Liver (tissue), 9 donors: ENCODE measurements around the gene ANKRD17. TPM values are rescaled to one million over a fixed set of nuclear protein-coding genes. Genes with fewer than 3 reads are reported as not detected.
"Not testable (repeated sequence)": the region's sequence is repeated elsewhere in the genome, so short reads cannot be mapped to it uniquely, and the experiment has no call there.

Experiments used
- DNase-seq: peaks from one replicate; pipeline ENCODE4 v3.0.0-alpha.2; 2017; ENCODE audit warnings: low spot score
- H3K27ac ChIP-seq, 2 donors: one replicate each; pipeline ENCODE4 v1.7.0; 2013; ENCODE audit warnings: inconsistent platforms in 2 of 2, low read length in 2 of 2, control low read depth in 1 of 2, low read depth in 1 of 2, mild to moderate bottlenecking in 1 of 2
- H3K27me3 ChIP-seq, 4 donors: one replicate each; pipeline versions ENCODE4 v1.6.1 to v1.7.0; 2013; ENCODE audit warnings: low read length in 3 of 4, inconsistent platforms in 1 of 4, mild to moderate bottlenecking in 1 of 4, moderate library complexity in 1 of 4; ENCODE audit not compliant: control insufficient read depth in 4 of 4, insufficient read depth in 4 of 4
- H3K36me3 ChIP-seq, 4 donors: one replicate each; pipeline versions ENCODE4 v1.6.1 to v1.7.0; 2013; ENCODE audit warnings: low read length in 3 of 4, mild to moderate bottlenecking in 3 of 4, low read depth in 1 of 4, moderate library complexity in 1 of 4; ENCODE audit not compliant: control insufficient read depth in 4 of 4, insufficient read depth in 3 of 4
- H3K4me1 ChIP-seq, 4 donors: one replicate each; pipeline versions ENCODE4 v1.6.1 to v1.7.0; 2013; ENCODE audit warnings: low read length in 3 of 4, mild to moderate bottlenecking in 3 of 4, moderate library complexity in 1 of 4; ENCODE audit not compliant: control insufficient read depth in 4 of 4, insufficient read depth in 4 of 4
- H3K4me3 ChIP-seq, 3 donors: one replicate each; pipeline versions ENCODE4 v1.6.1 to v1.7.0; 2013; ENCODE audit warnings: low read length in 3 of 3, control low read depth in 1 of 3, low read depth in 1 of 3, mild to moderate bottlenecking in 1 of 3
- H3K9ac ChIP-seq, 2 donors: one replicate each; pipeline ENCODE4 v1.7.0; 2013; ENCODE audit warnings: low read length in 2 of 2, mild to moderate bottlenecking in 2 of 2, moderate library complexity in 2 of 2, control low read depth in 1 of 2, low read depth in 1 of 2
- H3K9me3 ChIP-seq, 4 donors: one replicate each; pipeline versions ENCODE4 v1.6.1 to v1.7.0; 2013; ENCODE audit warnings: low read length in 3 of 4; ENCODE audit not compliant: control insufficient read depth in 4 of 4
- ATF3 ChIP-seq: IDR thresholded peaks from 2 replicates; pipeline ENCODE4 v1.6.1; 2016; ENCODE audit warnings: antibody characterized with exemption
- CTCF ChIP-seq: fragments of 150-350 bp; IDR thresholded peaks from 2 replicates; pipeline ENCODE4 v1.5.1; 2017; ENCODE audit warnings: improper control_type of control experiment, low read depth, low read length; ENCODE audit not compliant: missing input control
- EGR1 ChIP-seq, 2 donors: IDR thresholded peaks; 2 replicates each; pipeline ENCODE4 v1.6.1; 2016 to 2018; ENCODE audit warnings: antibody characterized with exemption in 2 of 2, low read depth in 2 of 2
- FOXA1 ChIP-seq: IDR thresholded peaks from 2 replicates; pipeline ENCODE4 v1.6.1; 2016; ENCODE audit warnings: antibody characterized with exemption
- GABPA ChIP-seq, 2 donors: IDR thresholded peaks in 1 of 2; conservative IDR thresholded peaks in 1 of 2; 2 replicates each; pipeline ENCODE4 v1.6.1; 2016; ENCODE audit warnings: antibody characterized with exemption in 2 of 2, mild to moderate bottlenecking in 1 of 2, moderate library complexity in 1 of 2
- HNF4G ChIP-seq: IDR thresholded peaks from 2 replicates; pipeline ENCODE4 v1.6.1; 2016; ENCODE audit warnings: antibody characterized with exemption
- JUND ChIP-seq, 2 donors: IDR thresholded peaks; 2 replicates each; pipeline ENCODE4 v1.6.1; 2016; ENCODE audit warnings: antibody characterized with exemption in 2 of 2
- NR2F2 ChIP-seq: IDR thresholded peaks from 2 replicates; pipeline ENCODE4 v1.6.1; 2016; ENCODE audit warnings: antibody characterized with exemption
- RAD21 ChIP-seq, 2 donors: IDR thresholded peaks; 2 replicates each; pipeline ENCODE4 v1.6.1; 2016; ENCODE audit warnings: antibody characterized with exemption in 2 of 2, mild to moderate bottlenecking in 2 of 2
- REST ChIP-seq: IDR thresholded peaks from 2 replicates; pipeline ENCODE4 v1.6.1; 2016; ENCODE audit warnings: antibody characterized with exemption, mild to moderate bottlenecking
- RXRA ChIP-seq, 2 donors: IDR thresholded peaks; 2 replicates each; pipeline ENCODE4 v1.6.1; 2017 to 2018; ENCODE audit warnings: antibody characterized with exemption in 2 of 2, mild to moderate bottlenecking in 1 of 2
- TAF1 ChIP-seq: conservative IDR thresholded peaks from 2 replicates; pipeline ENCODE4 v1.6.1; 2016; ENCODE audit warnings: antibody characterized with exemption, mild to moderate bottlenecking
- YY1 ChIP-seq: IDR thresholded peaks from 2 replicates; pipeline ENCODE4 v1.6.1; 2016; ENCODE audit warnings: antibody characterized with exemption, mild to moderate bottlenecking
- ZBTB33 ChIP-seq: IDR thresholded peaks from 2 replicates; pipeline ENCODE4 v1.6.1; 2016; ENCODE audit warnings: antibody characterized with exemption
- WGBS: extraction: QIAGEN DNeasy Blood & Tissue Kit; methylation state at CpG from one replicate; pipeline ENCODE4 v1.1.7; 2013; 5-methylcytosine and 5-hydroxymethylcytosine counted together
- polyA plus RNA-seq, 2 donors: library from polyadenylated mRNA; stranded (reverse) in 1 of 2; unstranded in 1 of 2; fragments of 200-250 nt in 1 of 2; fragments of >200 nt in 1 of 2; fragmentation: Nextera tagmentation in 1 of 2; extraction: Ambion mirVana in 1 of 2; gene quantifications; one replicate each; pipeline versions ENCODE4 v1.2.1 to v1.2.3, GENCODE V29; 2013 to 2015
- total RNA-seq, 2 donors: library from RNA; depleted of rRNA; stranded (reverse); fragments of >200 nt; gene quantifications; one replicate each; pipeline ENCODE4 v1.2.3, GENCODE V29; 2014
- donor health status: healthy.
- donor health status: healthy.
- donor health status: healthy.
- donor health status: healthy.
- donor health status: healthy.

The ANKRD17 gene
- total and polyA plus RNA-seq, 4 donors: 11.6 to 38.5 (median 19.7) TPM

GRCh38 chr4:73303711-73304110 is 45.1 kb upstream of the ANKRD17 start (continued):
- no peak for TF ChIP-seq EGR1 (IDR thresholded peaks at IDR 0.05; ENCODE audit: low read depth in 2 of 2)
- no peak for TF ChIP-seq RXRA (IDR thresholded peaks at IDR 0.05)
- TF ChIP-seq ATF3: no peak
- TF ChIP-seq NR2F2: no peak
- TF ChIP-seq FOXA1: no peak

GRCh38 chr4:73299548-73300280 is 41.1 kb upstream of the ANKRD17 start:
- no peak for DNase-seq
- 94% methylated on average over 25 of the region's 25 CpGs for WGBS

GRCh38 chr4:73292661-73293060 is 34.1 kb upstream of the ANKRD17 start:
- DNase-seq, H3K27ac ChIP-seq, H3K9ac ChIP-seq: not testable (repeated sequence)

More at GRCh38 chr4:73299548-73300280, 41.1 kb upstream of the ANKRD17 start:
- TF ChIP-seq RAD21 (IDR thresholded peaks at IDR 0.05) (no peak), FOXA1 (no peak), ZBTB33 (no peak)
- H3K9ac ChIP-seq: no peak overlapping the region
- no peaks in the 10 kb centered on the region for H3K9me3 ChIP-seq
- no peak overlapping the region for H3K27ac ChIP-seq
- H3K4me1 ChIP-seq: no peaks in the 10 kb centered on the region
- H3K4me3 ChIP-seq: no peak overlapping the region
- H3K36me3 ChIP-seq: peaks cover 0 to 5% (median 1%) of the 10 kb centered on the region in 4 donors
- no peaks in the 10 kb centered on the region for H3K27me3 ChIP-seq

GRCh38 chr4:73281982-73282381 is 23.4 kb upstream of the ANKRD17 start:
- H3K27me3 ChIP-seq: no peaks in the 10 kb centered on the region
- DNase-seq: no peak
- peaks cover 0 to 4% (median 0%) of the 10 kb centered on the region in 4 donors for H3K9me3 ChIP-seq
- WGBS: 95% methylated on average over 5 of the region's 5 CpGs
- H3K36me3 ChIP-seq: no peaks in the 10 kb centered on the region
- H3K27ac ChIP-seq: no peak overlapping the region
- no peak overlapping the region for H3K4me3 ChIP-seq
- H3K9ac ChIP-seq: no peak overlapping the region
- H3K4me1 ChIP-seq: peaks cover 0 to 14% (median 6%) of the 10 kb centered on the region in 4 donors
- TF ChIP-seq JUND (IDR thresholded peaks at IDR 0.05) (no peak), NR2F2 (no peak), REST (no peak), HNF4G (no peak), CTCF (no peak), ATF3 (no peak), YY1 (no peak), RXRA (IDR thresholded peaks at IDR 0.05) (no peak), ZBTB33 (no peak), FOXA1 (no peak), TAF1 (no peak), GABPA (IDR thresholded peaks at IDR 0.05 in 1 of 2, conservative IDR thresholded peaks at IDR 0.05 in 1 of 2) (no peak)

More at GRCh38 chr4:73292661-73293060, 34.1 kb upstream of the ANKRD17 start:
- H3K4me3 ChIP-seq, H3K9me3 ChIP-seq, H3K4me1 ChIP-seq, H3K36me3 ChIP-seq, H3K27me3 ChIP-seq: not testable (repeated sequence)
- WGBS: 91% methylated on average over 9 of the region's 9 CpGs
